ENCODE measurements around the gene ZNF749. TPM values are rescaled to one million over a fixed set of nuclear protein-coding genes. Genes with fewer than 3 reads are reported as not detected.

The ZNF749 gene
- total and polyA plus RNA-seq, 10 donors: 2.7 to 15.4 (median 9.2) TPM

DNA sequence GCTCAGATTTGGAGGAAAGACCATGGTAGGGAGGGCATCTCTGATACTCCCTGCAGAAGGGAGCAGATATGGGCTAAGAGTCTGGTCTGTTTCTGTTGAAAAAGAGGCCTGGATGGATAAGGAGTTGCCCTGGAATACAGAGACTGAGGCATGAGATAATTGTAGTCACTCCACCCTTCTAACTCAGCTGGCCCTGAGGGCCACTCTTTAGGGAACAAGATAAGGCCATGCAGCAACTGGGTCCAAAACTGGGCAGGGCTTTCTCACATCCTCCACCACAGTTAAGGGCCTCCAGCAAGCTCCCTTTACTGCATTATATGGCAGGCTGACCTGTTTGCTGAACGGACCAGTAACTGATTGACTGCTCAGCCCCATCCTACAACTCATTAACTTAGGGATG lies 1.3 kb downstream of the ZNF749 start:
- peaks cover 0 to 32% (median 4%) of the 10 kb centered on the region in 6 donors for H3K36me3 ChIP-seq
- H3K27ac ChIP-seq: no peak overlapping the region
- 72 to 95% (median 89%) methylated on average over 1 of the region's 1 CpG for WGBS, 5 donors
- peaks cover 0 to 29% (median 15%) of the 10 kb centered on the region in 8 donors for H3K9me3 ChIP-seq
- intact Hi-C loops (cut with DNase I; ENCODE audit: low total_unique reads): no loop called here
- DNase-seq: no peak
- TF ChIP-seq POLR2AphosphoS5 (IDR thresholded peaks at IDR 0.05) (no peak), POLR2A (IDR thresholded peaks at IDR 0.05) (no peak)
- TF ChIP-seq, protein P1, sequence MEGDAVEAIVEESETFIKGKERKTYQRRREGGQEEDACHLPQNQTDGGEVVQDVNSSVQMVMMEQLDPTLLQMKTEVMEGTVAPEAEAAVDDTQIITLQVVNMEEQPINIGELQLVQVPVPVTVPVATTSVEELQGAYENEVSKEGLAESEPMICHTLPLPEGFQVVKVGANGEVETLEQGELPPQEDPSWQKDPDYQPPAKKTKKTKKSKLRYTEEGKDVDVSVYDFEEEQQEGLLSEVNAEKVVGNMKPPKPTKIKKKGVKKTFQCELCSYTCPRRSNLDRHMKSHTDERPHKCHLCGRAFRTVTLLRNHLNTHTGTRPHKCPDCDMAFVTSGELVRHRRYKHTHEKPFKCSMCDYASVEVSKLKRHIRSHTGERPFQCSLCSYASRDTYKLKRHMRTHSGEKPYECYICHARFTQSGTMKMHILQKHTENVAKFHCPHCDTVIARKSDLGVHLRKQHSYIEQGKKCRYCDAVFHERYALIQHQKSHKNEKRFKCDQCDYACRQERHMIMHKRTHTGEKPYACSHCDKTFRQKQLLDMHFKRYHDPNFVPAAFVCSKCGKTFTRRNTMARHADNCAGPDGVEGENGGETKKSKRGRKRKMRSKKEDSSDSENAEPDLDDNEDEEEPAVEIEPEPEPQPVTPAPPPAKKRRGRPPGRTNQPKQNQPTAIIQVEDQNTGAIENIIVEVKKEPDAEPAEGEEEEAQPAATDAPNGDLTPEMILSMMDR (IDR thresholded peaks at IDR 0.05 in 8 of 11, conservative IDR thresholded peaks at IDR 0.05 in 3 of 11): no peak
- no peaks in the 10 kb centered on the region for H3K27me3 ChIP-seq (replicated peaks in 1 of 7)
- H3K4me3 ChIP-seq: peak overlapping the region in 5 of 8 donors; percentile 85 to 97 (median 92)
- H3K4me1 ChIP-seq: peaks cover 15 to 32% (median 20%) of the 10 kb centered on the region in 6 donors

DNA sequence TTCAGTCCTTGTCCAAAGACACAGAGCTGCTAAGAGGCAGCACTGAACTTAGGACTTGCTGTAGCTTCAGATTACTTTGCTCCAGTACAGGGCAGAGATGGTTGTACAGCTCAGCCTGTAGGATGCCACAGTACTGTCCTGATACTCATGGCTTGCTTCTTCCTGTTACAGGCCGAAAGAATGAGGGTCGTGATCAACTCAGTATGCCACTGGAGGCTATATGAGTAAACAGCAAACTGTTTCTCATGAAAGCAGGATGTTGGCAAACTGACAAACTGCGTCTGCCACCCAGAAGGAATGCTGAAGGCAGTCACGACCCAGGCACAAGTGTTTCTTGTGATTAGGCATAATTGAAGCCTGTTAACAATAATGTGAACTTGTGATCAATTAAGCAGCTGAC lies 2.8 kb downstream of the ZNF749 start:
- H3K27ac ChIP-seq: no peak overlapping the region
- intact Hi-C loops (cut with DNase I; ENCODE audit: low total_unique reads): no loop called here
- TF ChIP-seq, protein P1 (IDR thresholded peaks at IDR 0.05 in 8 of 11, conservative IDR thresholded peaks at IDR 0.05 in 3 of 11): no peak
- TF ChIP-seq POLR2AphosphoS5 (IDR thresholded peaks at IDR 0.05): no peak
- TF ChIP-seq POLR2A (IDR thresholded peaks at IDR 0.05): no peak
- H3K27me3 ChIP-seq (replicated peaks in 1 of 7): no peaks in the 10 kb centered on the region
- no peak for DNase-seq
- peaks cover 0 to 44% (median 30%) of the 10 kb centered on the region in 8 donors for H3K9me3 ChIP-seq
- 68 to 85% (median 81%) methylated on average over 4 of the region's 4 CpGs for WGBS, 5 donors
- H3K36me3 ChIP-seq: peaks cover 0 to 48% (median 5%) of the 10 kb centered on the region in 6 donors
- no peak overlapping the region for H3K4me3 ChIP-seq
- H3K4me1 ChIP-seq: peaks cover 15 to 32% (median 20%) of the 10 kb centered on the region in 6 donors

DNA sequence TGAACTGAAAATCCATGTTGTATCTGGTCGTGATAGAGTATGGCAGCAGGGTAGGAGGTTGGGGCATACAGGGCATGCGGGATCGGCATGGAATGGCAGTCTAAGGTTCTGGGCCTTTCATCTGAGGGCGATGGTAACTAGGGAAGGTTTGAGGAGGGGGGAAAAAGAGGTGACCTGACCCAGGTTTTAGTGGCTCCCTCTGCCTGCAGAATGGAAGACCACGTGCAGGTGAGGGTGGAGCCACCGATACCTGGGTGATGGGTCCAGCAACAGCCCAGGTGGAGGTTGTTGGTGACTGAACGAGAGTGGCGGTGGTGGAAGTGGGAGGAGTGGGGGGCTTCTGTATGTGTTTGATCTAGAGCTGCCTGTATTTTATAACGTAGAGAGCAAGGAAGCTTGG lies 3.8 kb downstream of the ZNF749 start:
- H3K27ac ChIP-seq: no peak overlapping the region
- intact Hi-C loops (cut with DNase I; ENCODE audit: low total_unique reads): no loop called here
- WGBS, 5 donors: 89 to 95% (median 92%) methylated on average over 9 of the region's 9 CpGs
- no peak for DNase-seq
- no peaks in the 10 kb centered on the region for H3K27me3 ChIP-seq (replicated peaks in 1 of 7)
- H3K4me1 ChIP-seq: peaks cover 15 to 32% (median 20%) of the 10 kb centered on the region in 6 donors
- TF ChIP-seq POLR2A (IDR thresholded peaks at IDR 0.05) (no peak), POLR2AphosphoS5 (IDR thresholded peaks at IDR 0.05) (no peak)
- TF ChIP-seq, protein P1 (IDR thresholded peaks at IDR 0.05 in 8 of 11, conservative IDR thresholded peaks at IDR 0.05 in 3 of 11): no peak
- peaks cover 0 to 58% (median 15%) of the 10 kb centered on the region in 6 donors for H3K36me3 ChIP-seq
- H3K9me3 ChIP-seq: peaks cover 0 to 54% (median 40%) of the 10 kb centered on the region in 8 donors
- no peak overlapping the region for H3K4me3 ChIP-seq

DNA sequence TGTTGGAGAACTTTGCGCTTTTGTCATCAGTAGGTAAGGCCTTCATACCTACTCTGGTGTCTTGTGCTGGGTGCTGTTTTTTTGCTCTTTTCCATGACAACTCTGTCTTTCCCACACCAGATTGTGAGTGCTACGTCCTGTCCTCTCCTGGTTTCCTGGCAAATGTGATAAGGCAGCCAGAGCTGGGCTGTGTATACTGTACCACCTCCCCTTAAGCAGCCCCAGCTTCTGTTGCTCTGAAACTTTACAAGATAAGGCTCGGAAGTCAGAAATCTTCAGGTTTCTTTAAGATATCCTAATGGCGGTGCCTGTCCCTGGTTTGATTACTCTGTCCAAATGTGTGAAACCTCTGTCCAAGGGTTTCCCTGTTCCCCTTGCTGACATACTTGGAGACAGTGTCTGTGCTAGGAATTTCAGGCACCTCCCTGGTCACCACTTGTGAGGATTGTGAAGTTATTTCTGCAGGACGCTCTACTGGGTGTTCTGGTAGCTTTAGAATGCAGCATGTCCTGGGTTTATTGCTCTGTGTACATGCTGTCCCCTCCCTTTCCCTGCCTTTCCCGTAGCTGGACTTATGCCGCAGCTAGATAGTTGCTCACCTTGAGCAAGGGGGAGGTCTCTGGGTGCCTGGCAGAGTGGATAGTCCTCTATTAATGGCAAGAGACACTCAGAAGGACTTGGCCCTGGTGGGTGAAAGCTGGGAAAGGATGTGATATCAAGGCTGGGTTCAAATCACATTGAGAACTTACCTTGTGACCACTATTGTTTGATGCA lies 7.0 kb downstream of the ZNF749 start:
- H3K9me3 ChIP-seq: peaks cover 0 to 87% (median 73%) of the 10 kb centered on the region in 8 donors
- H3K27me3 ChIP-seq (replicated peaks in 1 of 7): no peaks in the 10 kb centered on the region
- intact Hi-C loops (cut with DNase I; ENCODE audit: low total_unique reads): no loop called here
- peaks cover 0 to 5% (median 1%) of the 10 kb centered on the region in 6 donors for H3K4me1 ChIP-seq
- no peak overlapping the region for H3K4me3 ChIP-seq
- DNase-seq: no peak
- peaks cover 0 to 84% (median 28%) of the 10 kb centered on the region in 6 donors for H3K36me3 ChIP-seq
- no peak overlapping the region for H3K27ac ChIP-seq
- TF ChIP-seq, protein P1 (IDR thresholded peaks at IDR 0.05 in 8 of 11, conservative IDR thresholded peaks at IDR 0.05 in 3 of 11): no peak
- no peak for TF ChIP-seq POLR2AphosphoS5 (IDR thresholded peaks at IDR 0.05)
- 77 to 94% (median 93%) methylated on average over 6 to 7 of the region's 7 CpGs for WGBS, 5 donors
